HL-60 (cell line): ENCODE results near the gene CGB7.

Experiments used
- GABPA ChIP-seq: IDR thresholded peaks from 2 replicates; pipeline ENCODE4 v1.6.1; 2012; ENCODE audit warnings: low read depth
- POLR2AphosphoS5 ChIP-seq: IDR thresholded peaks from 2 replicates; pipeline ENCODE4 v1.6.1; 2012; ENCODE audit warnings: low read depth
- TF ChIP-seq, protein P1 (sequence below): IDR thresholded peaks from one replicate; pipeline ENCODE4 v1.5.1; 2011; ENCODE audit warnings: low read length, control low read depth, inconsistent platforms; ENCODE audit not compliant: insufficient read depth
- TF ChIP-seq, protein P2 (sequence below): IDR thresholded peaks from 2 replicates; pipeline ENCODE4 v1.6.1; 2012; ENCODE audit warnings: low read depth; ENCODE audit not compliant: insufficient replicate concordance

DNA sequence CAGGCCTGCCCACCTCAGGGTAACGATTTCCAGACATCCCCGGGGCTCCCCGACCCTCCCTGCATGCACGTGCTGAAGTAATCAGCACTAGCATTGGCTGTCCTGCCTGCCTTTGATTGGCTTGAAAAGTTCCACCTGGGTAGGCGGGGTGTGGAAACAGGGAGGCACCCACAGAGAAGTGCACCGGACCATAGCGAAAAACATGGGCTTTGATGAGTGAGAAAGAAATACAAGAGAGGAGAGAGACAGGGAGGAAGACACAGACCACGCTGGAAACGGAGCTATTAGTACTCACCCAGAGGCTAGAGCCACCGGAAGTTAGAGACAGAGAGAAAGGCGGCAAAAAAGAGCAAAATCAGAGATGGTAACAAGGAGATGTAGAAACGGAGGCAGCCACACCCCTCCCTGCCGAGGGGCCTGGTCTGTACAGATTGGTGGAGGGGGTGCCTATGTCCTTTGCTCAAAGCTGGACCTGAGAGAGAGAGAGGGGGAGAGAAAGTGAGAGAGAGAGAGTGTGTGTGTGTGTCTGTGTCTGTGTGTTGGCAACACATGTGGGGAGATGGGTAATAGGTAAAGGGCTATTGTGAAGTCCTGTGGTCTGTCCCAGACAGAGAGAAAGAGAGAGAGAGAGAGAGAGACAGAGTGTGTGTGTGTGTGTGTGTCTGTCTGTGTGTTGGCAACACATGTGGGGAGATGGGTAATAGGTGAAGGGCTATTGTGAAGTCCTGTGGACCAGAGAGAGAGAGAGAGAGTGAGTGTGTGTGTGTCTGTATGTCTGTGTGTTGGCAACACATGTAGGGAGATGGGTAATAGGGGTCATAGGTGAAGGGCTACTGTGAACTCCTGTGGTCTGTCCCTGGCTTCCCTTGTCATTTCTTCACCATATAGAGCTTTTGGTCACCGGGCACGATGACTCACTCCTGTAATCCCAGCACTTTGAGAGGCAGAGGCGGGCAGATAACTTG lies 36.3 kb downstream of the CGB7 start:
- no peak for TF ChIP-seq POLR2AphosphoS5
- TF ChIP-seq, protein P1, sequence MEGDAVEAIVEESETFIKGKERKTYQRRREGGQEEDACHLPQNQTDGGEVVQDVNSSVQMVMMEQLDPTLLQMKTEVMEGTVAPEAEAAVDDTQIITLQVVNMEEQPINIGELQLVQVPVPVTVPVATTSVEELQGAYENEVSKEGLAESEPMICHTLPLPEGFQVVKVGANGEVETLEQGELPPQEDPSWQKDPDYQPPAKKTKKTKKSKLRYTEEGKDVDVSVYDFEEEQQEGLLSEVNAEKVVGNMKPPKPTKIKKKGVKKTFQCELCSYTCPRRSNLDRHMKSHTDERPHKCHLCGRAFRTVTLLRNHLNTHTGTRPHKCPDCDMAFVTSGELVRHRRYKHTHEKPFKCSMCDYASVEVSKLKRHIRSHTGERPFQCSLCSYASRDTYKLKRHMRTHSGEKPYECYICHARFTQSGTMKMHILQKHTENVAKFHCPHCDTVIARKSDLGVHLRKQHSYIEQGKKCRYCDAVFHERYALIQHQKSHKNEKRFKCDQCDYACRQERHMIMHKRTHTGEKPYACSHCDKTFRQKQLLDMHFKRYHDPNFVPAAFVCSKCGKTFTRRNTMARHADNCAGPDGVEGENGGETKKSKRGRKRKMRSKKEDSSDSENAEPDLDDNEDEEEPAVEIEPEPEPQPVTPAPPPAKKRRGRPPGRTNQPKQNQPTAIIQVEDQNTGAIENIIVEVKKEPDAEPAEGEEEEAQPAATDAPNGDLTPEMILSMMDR: no peak
- TF ChIP-seq, protein P2, sequence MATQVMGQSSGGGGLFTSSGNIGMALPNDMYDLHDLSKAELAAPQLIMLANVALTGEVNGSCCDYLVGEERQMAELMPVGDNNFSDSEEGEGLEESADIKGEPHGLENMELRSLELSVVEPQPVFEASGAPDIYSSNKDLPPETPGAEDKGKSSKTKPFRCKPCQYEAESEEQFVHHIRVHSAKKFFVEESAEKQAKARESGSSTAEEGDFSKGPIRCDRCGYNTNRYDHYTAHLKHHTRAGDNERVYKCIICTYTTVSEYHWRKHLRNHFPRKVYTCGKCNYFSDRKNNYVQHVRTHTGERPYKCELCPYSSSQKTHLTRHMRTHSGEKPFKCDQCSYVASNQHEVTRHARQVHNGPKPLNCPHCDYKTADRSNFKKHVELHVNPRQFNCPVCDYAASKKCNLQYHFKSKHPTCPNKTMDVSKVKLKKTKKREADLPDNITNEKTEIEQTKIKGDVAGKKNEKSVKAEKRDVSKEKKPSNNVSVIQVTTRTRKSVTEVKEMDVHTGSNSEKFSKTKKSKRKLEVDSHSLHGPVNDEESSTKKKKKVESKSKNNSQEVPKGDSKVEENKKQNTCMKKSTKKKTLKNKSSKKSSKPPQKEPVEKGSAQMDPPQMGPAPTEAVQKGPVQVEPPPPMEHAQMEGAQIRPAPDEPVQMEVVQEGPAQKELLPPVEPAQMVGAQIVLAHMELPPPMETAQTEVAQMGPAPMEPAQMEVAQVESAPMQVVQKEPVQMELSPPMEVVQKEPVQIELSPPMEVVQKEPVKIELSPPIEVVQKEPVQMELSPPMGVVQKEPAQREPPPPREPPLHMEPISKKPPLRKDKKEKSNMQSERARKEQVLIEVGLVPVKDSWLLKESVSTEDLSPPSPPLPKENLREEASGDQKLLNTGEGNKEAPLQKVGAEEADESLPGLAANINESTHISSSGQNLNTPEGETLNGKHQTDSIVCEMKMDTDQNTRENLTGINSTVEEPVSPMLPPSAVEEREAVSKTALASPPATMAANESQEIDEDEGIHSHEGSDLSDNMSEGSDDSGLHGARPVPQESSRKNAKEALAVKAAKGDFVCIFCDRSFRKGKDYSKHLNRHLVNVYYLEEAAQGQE: no peak
- no peak for TF ChIP-seq GABPA
